Tibial nerve (tissue), 3 donors: Measurements from ENCODE around the gene NOL4L.

Experiments used
- CTCF ChIP-seq, 5 experiments: fragments of 200-600 bp in 3 of 5; fragments of 450-650 bp in 2 of 5; sonication (generic) in 3 of 5; IDR thresholded peaks; one replicate each; pipeline ENCODE4 v1.5.1; 2016 to 2019; ENCODE audit warnings: antibody characterized with exemption in 5 of 5, mild to moderate bottlenecking in 3 of 5, moderate library complexity in 2 of 5
- POLR2A ChIP-seq, 2 donors: fragments of 450-650 bp; IDR thresholded peaks; one replicate each; pipeline ENCODE4 v1.6.1; 2017; ENCODE audit warnings: antibody characterized with exemption in 2 of 2, mild to moderate bottlenecking in 2 of 2, moderate library complexity in 2 of 2

GRCh38 chr20:32494483-32495216 is 90.5 kb downstream of the NOL4L start:
- TF ChIP-seq CTCF (IDR thresholded peaks at IDR 0.05) = no peak
- no peak for TF ChIP-seq POLR2A (IDR thresholded peaks at IDR 0.05)
